ENCODE data around the gene MRPS26.
A peak's percentile ranks its signal among the peaks of the same experiment; 100 is the strongest.
"Not testable (repeated sequence)": the region's sequence is repeated elsewhere in the genome, so short reads cannot be mapped to it uniquely, and the experiment has no call there.

MRPS26 gene

DNA sequence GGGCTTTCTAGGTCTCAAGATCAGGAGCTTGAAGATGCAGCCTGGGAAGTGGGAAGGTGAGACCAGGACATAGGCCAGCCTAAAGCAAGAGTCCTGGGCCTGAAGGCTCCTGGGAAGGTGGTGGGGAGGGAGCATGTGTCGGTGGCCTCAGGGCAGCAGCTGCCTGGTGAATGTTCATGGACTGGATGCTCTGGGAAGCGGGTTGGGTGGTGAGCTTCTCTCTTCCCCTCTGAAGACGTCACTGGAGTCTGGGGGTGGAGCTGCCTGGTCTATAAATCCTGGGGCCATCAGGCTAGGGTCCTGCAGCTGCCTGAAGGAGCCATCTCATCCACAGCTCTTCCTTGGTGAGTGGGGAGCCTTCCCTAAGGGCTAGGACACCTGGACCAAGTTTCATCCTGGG, 2.5 kb upstream of the MRPS26 start, which contains the start of gene GNRH2:
Gene GNRH2 (plus strand): TSS at position 301 of the 400 bp plus-strand sequence. CDS start 793 bp downstream, outside the sequence.
- no peak for DNase-seq

DNA sequence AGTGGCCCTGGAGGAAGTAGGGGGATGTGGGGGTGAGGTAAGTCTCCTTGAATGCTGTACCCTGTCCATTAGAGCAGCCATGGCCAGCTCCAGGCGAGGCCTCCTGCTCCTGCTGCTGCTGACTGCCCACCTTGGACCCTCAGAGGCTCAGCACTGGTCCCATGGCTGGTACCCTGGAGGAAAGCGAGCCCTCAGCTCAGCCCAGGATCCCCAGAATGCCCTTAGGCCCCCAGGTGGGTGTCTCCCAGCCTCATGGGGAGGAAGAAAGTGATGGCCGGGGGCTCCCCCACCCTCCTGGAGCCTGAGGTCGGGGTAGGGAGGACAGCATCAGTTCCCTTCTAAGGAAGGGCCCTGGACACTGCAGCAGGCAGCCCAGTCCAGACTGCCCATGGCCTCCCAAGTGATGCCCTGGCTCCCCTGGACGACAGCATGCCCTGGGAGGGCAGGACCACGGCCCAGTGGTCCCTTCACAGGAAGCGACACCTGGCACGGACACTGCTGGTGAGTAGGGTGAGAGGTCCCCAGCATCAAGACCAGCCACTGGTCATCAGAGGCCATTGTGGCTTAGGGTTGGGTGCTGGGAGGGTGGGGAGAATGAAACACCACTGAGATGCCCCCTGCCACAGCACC, 1.4 kb upstream of the MRPS26 start:
- no peak for DNase-seq

DNA sequence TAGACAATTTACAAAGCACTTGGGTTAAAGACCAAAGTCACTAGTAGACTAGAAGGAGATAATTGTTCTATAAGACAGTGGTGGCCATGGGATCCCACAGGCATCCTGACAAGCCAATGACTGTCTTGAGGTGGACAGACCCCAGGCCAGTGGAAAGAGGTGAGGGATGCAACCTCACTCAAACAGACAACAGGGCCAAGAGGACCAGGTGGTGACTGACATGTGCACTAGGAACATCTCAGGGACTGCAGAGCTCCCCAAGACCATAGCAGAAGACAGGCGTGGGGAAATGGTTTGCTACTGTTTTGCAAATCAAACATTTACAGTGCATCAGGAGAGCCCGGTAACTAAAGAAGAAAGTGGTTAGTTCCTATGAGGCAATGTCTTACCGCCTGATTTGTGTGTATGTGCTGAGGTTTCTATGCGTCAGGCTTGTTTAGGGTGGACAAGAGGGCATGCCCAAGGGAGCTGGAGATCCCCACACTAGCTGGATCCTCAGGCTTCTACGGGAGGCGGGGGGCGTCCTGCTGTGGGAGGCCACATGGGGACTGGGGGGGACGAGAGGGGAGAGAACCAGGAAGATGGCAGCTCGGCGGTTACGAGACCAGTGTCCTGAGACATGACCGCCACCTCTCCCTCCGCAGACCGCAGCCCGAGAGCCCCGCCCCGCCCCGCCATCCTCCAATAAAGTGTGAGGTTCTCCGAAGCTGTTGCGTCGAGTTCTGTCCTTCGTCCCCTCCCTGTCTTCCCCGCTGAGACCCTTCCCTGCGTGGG, 623 bp upstream of the MRPS26 start:
- peak; percentile 85 to 86 for DNase-seq

DNA sequence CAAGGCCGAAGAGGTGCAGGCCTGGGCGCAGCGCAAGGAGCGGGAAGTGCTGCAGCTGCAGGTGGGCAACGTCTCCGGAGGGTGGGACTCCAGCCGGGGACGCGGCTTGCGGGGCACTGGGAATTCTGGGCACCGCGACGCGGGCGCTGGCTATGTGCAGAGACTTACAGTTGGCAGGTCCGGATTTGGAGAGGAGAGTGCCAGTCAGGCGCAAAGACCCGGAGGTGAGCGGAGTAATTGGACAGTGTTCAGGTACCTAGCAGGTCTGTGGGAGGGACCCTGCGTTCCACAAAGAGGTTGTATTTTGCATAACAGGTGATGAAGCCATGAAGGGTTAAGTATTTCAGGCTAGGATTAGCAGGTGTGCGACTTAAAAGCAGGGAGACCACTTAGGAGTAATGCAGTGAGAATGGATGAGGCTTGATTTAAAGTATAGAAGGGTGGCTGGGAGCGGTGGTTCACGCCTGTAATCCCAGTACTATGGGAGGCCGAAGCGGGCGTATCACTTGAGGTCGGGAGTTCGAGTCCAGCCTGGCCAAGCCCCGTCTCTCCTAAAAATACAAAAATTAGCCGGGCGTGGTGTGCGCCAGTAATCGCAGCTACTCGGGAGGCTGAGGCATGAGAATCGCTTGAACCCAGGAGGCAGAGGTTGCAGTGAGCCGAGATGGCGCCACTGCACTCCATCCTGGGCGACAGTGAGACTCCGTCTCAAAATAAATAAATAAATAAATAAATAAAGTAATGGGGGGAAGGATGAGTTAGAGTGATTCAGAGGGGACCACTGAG, 1.0 kb downstream of the MRPS26 start:
- DNase-seq: no peak

DNA sequence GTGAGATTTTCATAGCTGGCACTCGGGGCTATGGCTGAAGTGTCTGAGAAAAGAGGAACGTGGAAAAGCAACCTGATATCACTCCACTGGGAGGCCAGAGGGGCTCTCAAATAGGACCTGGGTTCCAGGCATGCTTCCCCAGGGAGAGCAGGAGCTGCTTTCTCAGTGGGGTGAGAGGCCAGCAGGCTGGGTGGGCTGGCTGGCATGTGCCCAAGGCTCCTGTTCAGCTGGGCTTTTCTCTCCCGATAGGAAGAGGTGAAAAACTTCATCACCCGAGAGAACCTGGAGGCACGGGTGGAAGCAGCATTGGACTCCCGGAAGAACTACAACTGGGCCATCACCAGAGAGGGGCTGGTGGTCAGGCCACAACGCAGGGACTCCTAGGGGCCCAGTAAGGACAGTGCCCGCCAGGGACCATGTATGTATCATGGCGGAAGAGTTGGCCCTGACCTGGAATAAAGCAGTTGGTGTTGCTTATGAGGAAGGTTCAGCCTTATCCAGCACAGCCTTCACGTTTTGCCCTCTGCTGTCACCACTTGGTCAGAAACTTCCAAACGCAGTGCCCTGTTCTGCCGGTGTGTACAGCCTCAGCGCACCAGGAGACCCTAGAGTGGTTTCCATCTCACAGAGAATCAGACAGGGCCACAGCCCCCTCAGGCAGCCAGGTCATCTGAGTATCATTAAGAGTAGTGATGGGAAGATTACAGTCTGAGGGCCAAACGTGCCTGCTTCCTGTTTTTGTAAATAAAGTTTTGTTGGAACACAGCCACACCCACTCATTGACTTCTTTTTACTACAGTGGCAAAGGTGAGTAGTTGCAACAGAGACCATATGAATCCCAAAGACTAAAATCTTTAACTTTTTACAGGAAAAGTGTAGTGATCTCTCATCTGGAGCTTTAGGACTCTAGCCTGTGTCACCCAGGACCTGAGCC, 1.9 kb downstream of the MRPS26 start:
- no peak for DNase-seq

DNA sequence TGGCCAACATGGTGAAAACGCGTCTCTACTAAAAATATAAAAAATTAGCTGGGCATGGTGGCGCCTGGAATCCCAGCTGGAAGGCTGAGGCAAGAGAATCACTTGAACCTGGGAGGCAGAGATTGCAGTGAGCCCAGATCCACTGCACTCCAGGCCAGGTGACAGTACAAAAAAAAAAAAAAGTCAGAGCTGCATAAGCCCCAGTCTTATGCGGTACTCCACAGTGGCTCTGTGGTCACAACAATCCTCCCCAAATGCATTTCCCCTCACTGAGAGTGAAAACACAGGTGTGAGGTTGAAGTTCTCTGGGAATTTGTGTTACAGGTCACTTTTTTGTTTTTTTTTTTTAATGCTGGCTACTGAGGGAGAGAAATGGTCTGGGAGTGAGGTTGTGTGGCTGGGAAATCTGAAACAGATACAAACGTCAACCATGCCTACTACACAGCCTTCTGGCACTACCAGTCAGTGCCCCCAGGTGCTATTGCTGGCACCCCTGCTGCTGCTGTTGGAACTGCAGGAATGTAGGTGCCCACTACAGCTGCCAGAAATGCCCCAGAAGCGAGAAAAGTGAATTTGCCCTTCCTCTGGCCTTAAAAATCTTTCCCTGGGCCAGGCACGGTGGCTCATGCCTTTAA, 5.7 kb downstream of the MRPS26 start:
- no peak for DNase-seq

DNA sequence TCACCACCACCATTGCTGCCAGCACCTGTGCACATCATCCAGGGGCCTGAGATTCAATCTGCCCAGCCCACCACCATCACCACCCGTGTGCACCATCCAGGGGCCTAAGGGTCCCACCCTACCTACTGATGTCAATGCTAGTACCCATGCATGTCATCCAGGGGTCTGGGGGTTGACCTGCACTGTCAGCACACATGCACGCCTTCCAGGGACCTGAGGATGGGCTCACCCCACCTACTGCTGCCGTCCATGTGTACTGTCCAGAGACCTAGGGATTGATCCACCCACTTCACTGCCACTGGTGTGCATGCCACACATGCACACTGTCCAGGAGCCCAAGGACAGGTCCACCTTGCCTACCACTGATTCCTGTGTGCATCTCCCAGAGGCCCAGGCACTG, 13.6 kb downstream of the MRPS26 start:
- no peak for DNase-seq

DNA sequence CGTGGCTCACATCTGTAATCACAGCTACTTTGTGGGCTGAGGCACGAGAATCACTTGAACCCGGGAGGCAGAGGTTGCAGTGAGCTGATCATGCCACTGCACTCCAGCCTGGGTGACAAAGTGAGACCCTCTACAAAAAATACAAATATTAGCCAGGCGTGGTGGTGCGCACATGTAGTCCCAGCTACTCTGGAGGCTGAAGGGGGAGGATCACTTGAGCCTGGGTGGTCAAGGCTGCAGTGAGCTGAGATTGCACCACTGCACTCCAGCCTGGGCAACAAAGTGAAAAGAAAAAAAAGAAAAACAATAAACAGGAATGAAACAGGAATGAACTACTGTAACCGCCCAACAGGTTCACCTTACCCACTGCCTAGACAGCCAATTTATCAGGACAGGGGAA, 18.3 kb downstream of the MRPS26 start:
- DNase-seq: not testable (repeated sequence)

DNA sequence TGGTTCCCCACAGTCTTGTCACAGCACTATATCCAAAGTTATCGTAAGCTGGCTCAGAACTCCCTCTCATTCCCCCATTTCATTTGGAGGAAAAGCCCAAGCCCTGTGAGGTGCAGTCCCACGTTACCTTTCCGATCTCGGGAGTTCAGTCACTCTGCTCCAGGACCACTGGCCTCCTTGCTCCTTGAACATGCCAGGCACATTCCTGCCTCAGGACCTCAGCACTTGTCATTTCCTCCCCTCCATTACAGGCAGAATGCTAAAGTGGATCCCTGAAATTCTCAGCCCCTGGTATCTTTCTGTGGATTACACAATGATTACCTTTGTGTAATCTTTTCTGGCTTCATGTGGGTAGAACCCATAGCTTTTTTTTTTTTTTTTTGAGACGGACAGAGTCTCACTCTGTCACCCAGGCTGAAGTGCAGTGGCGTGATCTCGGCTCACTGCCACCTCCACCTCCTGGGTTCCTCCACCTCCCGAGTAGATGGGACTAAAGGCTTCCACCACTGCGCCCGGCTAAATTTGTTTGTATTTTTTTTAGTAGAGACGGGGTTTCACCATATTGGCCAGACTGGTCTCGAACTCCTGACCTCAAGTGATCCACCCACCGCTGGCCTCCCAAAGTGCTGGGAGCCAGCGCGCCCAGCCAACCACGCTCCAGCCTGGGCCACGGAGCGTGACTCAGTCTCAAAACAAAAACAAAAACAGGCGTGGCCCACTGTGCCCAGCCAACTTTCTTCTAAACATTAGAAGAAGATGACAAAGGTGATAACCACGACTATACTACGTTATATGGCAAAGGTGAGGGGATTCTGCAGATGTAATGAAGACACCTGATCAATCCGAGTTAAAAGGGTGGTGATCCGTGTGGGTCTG, 21.5 kb downstream of the MRPS26 start:
- no peak for DNase-seq

DNA sequence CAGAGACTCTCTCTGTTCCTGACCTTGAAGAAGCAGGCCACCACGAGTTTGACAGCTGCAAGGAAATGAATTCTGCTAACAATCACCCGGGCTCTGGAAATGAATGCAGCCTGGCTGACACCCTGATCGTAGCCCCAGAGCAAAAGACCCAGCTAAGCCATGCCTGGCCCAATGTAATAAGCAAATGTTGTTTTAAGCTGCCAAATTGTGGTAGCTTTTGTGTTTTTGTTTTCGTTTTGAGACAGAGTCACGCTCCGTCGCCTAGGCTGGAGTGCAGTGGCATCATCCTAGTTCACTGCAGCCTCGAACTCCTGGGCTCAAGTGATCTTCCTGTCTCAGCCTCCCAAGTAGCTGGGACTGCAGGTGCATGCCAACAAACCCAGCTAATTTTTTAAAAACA, 22.2 kb downstream of the MRPS26 start:
- no peak for DNase-seq

DNA sequence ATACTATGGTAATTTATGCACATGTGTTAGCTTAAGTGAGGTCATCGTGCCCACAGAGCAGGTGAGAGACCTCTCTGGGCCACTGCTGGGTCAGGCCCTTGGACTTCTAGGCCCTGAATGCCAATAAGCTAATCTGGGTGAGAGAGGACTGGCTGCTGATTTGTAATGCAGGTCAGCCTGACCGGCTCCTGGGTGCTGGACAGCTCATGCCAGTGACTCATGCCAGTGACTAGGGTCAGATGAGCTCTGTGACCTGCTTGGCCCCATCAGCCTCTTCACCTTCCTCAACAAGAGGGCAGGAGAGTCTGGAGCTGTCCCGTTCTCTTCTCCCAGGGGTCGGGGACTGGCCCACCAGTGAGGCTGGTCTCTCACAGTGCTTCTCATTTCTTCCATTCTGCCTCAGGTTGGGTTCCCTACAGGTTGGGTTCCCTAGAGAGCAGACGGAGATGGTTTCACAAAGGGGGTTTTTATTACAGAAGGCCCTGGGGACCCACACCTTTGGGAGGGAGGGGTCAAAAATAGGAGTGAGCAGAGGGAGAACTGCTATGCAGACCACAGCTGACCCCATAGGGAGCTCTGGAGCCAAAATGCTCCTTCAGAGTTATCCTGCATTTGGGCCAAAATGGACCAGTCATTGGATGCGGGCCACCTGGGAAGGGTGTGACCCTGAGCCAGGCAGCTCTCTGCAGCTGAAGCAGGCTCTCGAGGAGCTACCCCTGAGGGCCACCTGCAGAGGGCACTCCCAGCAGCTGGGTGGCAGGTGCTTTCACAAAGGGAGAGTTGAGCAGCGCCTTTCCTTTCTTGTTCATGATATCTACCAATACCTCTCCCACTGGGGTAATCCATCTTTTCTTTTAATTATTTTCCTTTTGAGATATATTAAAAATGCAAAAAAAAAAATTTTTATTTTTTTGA, 23.4 kb downstream of the MRPS26 start:
- DNase-seq: no peak

DNA sequence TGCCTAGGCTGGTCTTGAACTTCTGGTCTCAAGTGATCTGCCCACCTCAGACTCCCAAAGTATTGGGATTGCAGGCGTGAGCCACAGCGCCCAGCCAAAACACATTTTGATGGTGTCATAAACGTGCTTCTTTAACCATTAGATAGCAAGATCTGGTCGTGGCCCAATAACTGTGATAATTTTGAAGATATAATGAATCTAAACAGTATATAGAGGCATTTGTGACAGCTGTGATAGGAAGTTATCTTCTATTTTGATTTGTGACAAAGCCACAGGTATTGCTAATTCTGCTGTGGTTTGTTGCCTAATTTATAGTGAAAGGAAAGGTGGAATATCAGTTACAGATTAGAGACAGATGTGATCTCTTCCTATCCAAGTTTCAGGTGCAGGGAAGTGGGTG, 24.9 kb downstream of the MRPS26 start:
- DNase-seq: no peak

DNA sequence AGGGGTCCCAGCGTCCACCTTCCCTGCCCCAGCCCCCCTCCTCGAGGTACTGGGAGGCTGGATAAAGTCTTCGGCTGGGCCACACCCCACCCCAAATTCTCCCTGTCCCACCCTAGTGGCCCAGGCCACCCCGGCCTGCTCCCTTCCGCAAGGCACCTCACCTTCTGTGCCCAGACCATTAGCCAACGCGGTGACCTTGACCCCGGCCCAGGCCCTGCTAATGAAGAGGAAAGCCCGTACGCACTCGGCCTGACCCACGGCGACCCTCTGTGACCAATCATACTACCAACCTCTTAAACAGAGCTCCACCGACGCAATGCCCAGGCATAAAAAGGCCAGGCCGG, 25.4 kb downstream of the MRPS26 start:
- DNase-seq: no peak

DNA sequence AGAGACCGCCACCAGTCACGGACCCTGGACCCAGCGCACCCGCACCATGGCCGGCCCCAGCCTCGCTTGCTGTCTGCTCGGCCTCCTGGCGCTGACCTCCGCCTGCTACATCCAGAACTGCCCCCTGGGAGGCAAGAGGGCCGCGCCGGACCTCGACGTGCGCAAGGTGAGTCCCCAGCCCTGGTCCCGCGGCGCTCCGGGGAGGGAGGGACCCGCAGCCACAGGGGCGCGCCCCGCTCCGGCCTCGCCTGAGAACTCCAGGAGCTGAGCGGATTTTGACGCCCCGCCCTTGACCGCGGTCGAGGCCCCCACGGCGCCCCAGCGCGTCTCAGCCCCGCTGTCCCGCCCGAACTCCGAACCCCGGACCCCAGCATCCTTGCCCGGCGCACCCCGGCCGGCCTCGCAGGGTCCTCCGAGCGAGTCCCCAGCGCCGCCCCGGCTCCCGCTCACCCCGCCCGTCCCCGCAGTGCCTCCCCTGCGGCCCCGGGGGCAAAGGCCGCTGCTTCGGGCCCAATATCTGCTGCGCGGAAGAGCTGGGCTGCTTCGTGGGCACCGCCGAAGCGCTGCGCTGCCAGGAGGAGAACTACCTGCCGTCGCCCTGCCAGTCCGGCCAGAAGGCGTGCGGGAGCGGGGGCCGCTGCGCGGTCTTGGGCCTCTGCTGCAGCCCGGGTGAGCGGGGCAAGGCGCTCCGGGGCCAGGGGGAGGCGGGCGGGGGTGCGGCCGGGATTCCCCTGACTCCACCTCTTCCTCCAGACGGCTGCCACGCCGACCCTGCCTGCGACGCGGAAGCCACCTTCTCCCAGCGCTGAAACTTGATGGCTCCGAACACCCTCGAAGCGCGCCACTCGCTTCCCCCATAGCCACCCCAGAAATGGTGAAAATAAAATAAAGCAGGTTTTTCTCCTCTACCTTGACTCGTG, 26.0 kb downstream of the MRPS26 start, which contains the start of gene OXT:
Gene OXT (plus strand): TSS at position 11 of the 920 bp plus-strand sequence. CDS start 36 bp downstream, at position 47.
- peak; percentile 71 to 78 for DNase-seq

DNA sequence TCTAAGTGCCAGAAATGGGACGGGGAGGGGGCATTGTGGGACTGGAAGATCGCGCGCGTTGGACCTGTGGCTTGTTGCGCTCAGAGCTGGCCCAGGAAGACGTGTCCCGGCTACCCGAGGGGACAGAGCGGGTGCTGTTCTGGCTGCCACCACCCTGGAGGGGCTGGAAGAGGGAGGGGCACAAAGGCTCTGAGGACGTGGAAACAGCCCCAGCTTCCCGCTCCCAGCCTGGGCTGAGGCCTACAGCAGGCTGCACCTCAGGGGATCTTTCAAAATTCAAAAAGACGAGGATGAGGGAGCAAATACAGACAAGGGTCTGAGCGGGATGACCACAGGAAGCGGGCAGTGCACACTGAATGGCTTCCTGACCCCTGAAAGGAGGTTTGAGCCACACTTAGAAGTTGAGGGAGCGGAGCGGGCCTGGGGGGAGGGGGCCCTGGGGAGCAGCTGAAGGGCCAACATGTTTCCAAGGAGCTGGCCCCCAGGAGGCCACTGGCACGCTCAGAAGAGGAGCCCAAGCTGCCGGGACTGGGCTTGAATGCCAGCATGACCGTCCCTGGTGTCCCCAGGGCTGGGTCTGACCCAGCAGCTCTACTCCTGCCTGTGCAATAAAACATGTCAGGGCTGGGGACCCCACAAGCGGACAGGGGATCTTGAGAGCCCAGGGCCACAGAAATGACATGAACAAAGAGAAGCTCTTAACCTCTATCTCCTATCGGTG, 26.8 kb downstream of the MRPS26 start:
- DNase-seq: no peak

DNA sequence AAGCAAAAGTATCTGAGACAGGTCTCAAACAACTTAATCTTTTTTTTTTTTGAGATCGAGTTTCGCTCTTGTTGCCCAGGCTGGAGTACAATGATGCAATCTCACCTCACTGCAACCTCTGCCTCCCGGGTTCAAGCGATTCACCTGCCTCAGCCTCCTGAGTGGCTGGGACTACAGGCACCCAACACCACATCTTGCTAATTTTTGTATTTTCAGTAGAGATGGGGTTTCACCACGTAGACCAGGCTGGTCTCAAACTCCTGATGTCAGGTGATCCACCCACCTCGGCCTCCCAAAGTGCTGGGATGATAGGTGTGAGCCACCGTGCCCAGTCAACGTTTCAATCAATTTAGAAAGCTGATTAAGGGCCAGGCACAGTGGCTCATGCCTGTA, 27.4 kb downstream of the MRPS26 start:
- DNase-seq: not testable (repeated sequence)

DNA sequence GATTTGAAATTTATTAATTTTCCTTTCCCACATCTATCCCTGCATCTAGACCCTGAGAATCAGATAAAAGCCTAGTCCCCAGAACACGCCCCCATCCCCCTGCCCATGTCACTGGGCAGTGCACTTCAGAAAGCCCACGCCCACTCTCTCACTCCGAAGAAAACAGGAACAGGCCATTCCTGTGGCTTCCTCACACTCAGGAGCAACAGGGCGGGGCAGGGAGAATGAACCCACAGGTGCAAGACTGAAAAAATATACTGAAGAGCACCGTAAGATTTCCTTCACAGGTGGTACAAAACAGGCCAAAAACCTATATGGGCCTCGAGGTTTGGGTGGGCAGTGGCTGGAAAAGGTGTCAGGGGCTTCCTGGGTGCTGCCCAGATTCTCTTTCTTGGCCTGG, 29.0 kb downstream of the MRPS26 start:
- no peak for DNase-seq

DNA sequence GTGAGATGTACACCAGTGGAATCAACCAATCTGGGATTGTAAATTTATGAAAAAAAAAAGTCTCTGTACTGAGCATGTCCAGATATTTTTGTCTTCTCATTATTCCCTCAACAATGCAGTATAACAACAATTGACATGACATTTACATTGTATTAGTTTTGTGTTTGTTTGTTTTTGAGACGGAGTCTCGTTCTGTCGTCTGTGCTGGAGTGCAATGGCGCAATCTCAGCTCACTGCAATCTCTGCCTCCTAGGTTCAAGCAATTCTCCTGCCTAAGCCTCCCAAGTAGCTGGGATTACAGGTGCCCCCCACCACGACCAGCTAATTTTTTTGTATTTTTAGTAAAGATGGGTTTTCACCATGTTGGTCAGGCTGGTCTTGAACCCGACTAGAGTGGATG, 29.5 kb downstream of the MRPS26 start:
- not testable (repeated sequence) for DNase-seq

All from activated T-cell treated with anti-CD3 and anti-CD28 coated beads, Interleukin-2, amount 50 U/mL, for 48 hours (primary cell).